GM18526 (cell line): ENCODE results near the gene KANSL1L.

ENCODE experiments used
- POLR2A ChIP-seq: IDR thresholded peaks from 3 replicates; pipeline ENCODE4 v1.6.1; 2011; ENCODE audit not compliant: insufficient read length; ENCODE audit errors: extremely low read depth

The KANSL1L gene

GRCh38 chr2:210113614-210114235 is 57.5 kb downstream of the KANSL1L start:
- TF ChIP-seq POLR2A, result no peak

GRCh38 chr2:210112871-210113270 is 58.3 kb downstream of the KANSL1L start:
- no peak for TF ChIP-seq POLR2A

- TF ChIP-seq POLR2A, result no peak
Observed at GRCh38 chr2:210099940-210100339, 71.3 kb downstream of the KANSL1L start.

DNA sequence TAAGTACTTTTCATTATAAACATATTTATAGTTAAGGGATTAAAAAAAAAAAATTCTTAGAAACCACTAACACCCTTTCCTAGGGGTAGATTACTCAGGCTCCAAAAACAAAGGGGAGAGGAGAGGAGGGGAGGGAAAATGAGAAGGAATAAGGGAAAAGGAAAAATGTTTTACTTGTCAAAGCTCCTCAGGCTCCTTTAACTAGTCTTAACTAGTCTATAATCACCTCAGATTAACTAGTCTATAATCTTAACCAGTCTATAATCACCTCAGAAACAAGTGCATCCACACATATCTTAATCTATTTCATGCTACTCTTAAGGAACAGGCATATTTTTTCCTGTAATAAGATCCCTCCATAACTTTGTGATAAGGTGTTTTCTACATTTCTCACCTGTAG is 76.4 kb downstream of the KANSL1L start:
- no peak for TF ChIP-seq POLR2A

DNA sequence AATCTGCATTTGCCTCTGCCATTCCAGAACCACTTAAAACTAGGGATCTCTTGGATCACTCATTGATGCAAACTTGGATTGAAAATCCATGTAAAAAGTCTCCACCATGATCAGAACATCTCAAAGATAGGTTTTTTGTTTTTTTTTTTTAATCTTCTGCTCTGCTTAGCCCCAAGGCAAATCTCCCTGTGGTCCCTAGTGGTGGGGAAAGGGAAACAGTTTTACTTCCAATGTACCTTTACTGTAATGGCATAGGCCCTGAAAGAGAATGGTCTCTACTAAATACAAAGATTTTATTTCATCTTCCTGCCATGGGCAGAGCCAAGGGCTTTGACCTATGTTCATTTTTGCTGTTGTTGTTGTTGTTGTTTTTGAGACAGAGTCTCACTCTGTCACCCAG is 78.4 kb downstream of the KANSL1L start:
- TF ChIP-seq POLR2A, result no peak

- no peak for TF ChIP-seq POLR2A
Observed at GRCh38 chr2:210086930-210087329, 84.3 kb downstream of the KANSL1L start.

- TF ChIP-seq POLR2A, result no peak
Observed at GRCh38 chr2:210086292-210086691, 84.9 kb downstream of the KANSL1L start.

GRCh38 chr2:210072922-210073509 is 98.2 kb downstream of the KANSL1L start:
- no peak for TF ChIP-seq POLR2A

- TF ChIP-seq POLR2A, result no peak
Observed at GRCh38 chr2:210072493-210072892, 98.7 kb downstream of the KANSL1L start.

DNA sequence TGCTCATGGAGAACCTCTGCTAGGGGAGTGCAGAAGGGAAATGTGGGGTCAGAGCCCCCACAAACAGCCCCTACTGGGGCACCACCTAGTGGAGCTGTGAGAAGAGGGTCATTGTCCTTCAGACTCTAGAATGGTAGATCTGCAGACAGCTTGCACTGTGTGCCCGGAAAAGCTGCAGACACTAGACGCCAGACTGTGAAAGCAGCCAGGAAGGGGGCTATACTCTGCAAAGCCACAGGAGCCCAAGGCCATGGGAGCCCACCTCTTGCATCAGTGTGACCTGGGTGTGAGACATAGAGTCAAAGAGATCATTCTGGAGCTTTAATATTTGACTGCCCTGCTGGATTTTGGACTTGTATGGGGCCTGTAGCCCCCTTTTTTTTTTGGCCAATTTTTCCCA is 107.9 kb downstream of the KANSL1L start:
- no peak for TF ChIP-seq POLR2A

GRCh38 chr2:210055825-210056224 is 115.4 kb downstream of the KANSL1L start:
- no peak for TF ChIP-seq POLR2A

- no peak for TF ChIP-seq POLR2A
Observed at GRCh38 chr2:210054696-210055095, 116.5 kb downstream of the KANSL1L start.

DNA sequence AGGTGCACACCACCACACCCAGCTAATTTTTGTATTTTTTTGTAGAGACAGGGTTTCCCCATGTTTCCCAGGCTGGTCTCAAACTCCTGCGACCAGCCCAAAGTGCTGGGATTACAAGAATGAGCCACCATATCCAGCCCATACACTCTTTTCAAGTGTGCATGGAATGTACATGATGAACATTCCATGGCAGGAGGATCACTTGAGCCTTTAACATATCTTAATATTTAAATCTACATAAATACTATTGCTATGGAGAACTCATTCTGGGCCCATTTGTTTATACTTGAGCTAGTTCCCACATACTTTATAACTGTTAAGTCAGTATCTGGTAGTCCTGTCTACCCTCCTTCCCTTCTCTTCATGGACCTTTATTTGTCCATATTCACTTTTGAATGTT is 120.3 kb downstream of the KANSL1L start:
- no peak for TF ChIP-seq POLR2A

- TF ChIP-seq POLR2A, result no peak
Observed at GRCh38 chr2:210049831-210050230, 121.4 kb downstream of the KANSL1L start.

- no peak for TF ChIP-seq POLR2A
Observed at GRCh38 chr2:210046851-210047500, 124.2 kb downstream of the KANSL1L start.

- no peak for TF ChIP-seq POLR2A
Observed at GRCh38 chr2:210038078-210038477, 133.1 kb downstream of the KANSL1L start.

DNA sequence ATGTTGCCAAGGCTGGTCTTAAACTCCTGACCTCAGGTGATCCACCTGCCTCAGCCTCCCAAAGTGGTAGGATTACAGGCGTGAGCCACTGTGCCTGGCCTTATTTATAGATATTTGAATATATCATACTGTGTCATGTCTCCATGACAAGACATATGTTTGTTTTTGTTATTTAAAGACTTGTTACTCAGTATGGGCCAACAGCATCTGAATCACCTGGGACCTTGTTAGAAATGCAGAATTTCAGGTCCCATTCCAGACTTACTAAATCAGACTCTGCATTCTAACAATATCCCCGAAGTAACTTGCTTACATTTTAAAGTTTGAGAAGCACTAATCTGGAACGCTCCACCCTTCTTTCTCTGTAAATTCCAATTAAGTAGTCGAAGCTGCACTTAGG is 135.5 kb downstream of the KANSL1L start:
- TF ChIP-seq POLR2A, result no peak
